Measurements from ENCODE around the gene FIGNL1. TPM values are rescaled to one million over a fixed set of nuclear protein-coding genes. Genes with fewer than 3 reads are reported as not detected.

FIGNL1 gene
- total RNA-seq, 1 experiment from 2014 or later, result 14.5 TPM

DNA sequence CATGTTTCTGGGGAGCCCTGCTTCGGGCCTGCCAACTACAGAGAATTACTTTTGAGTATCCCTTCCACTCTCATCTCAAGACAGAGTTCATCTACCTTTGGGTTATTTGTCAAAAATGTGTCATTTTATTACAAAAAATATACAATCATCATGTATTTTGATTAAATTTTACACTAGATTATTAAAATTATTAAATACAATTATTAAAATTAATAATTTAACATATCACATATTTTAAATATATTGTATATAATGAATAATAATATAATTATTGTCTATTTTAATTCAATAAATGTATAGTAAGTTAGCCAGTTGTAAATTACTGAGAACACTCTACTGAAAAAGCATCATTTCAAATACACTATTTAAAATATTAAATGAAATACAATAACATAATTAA lies 50.9 kb downstream of the FIGNL1 start:
- Mint-ChIP-seq H3K27ac (ENCODE audit: low read depth, unreplicated experiment) (no peak overlapping the region), H3K36me3 (ENCODE audit: insufficient read depth, unreplicated experiment) (no peaks in the 10 kb centered on the region), H3K4me3 (ENCODE audit: unreplicated experiment) (no peak overlapping the region), H3K4me1 (ENCODE audit: insufficient read depth, unreplicated experiment) (no peaks in the 10 kb centered on the region), H3K27me3 (ENCODE audit: insufficient read depth, unreplicated experiment) (peaks cover 88% of the 10 kb centered on the region), H3K9me3 (ENCODE audit: unreplicated experiment) (no peaks in the 10 kb centered on the region)
- TF ChIP-seq, protein P1, sequence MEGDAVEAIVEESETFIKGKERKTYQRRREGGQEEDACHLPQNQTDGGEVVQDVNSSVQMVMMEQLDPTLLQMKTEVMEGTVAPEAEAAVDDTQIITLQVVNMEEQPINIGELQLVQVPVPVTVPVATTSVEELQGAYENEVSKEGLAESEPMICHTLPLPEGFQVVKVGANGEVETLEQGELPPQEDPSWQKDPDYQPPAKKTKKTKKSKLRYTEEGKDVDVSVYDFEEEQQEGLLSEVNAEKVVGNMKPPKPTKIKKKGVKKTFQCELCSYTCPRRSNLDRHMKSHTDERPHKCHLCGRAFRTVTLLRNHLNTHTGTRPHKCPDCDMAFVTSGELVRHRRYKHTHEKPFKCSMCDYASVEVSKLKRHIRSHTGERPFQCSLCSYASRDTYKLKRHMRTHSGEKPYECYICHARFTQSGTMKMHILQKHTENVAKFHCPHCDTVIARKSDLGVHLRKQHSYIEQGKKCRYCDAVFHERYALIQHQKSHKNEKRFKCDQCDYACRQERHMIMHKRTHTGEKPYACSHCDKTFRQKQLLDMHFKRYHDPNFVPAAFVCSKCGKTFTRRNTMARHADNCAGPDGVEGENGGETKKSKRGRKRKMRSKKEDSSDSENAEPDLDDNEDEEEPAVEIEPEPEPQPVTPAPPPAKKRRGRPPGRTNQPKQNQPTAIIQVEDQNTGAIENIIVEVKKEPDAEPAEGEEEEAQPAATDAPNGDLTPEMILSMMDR (IDR thresholded peaks at IDR 0.05; ENCODE audit: unreplicated experiment), result no peak
- intact Hi-C loops (cut with micrococcal nuclease), result no loop called here
- POLR2A ChIA-PET, result no interaction called here
- DNase-seq (ENCODE audit: unreplicated experiment), result no peak
- CTCF ChIA-PET, result interaction anchor here (1.0 to 3.2 kb wide), 2 partner anchors 19 to 213 kb away, joined by 3 to 12 read pairs; no protein-coding TSS in a partner anchor
- BruUV-seq (replicated peaks), result no TSS peak

DNA sequence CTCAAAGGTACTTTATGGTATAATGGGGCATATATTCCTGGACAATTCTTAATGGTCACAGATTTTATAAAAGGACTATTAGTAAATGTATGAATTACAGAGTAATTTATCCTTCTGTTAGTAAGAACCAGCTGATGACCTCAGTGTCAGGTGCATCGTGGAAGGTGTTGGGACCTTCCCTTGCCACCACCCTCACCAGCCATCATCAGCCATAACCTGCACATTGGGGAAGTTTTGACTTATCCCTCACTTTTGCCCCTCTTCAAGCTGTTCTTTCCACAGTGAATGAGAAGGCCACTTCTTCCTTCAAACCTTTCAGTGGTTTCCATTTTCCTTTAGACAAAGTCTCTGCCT lies 52.2 kb downstream of the FIGNL1 start:
- no peak overlapping the region for H3K27ac Mint-ChIP-seq (ENCODE audit: low read depth, unreplicated experiment)
- intact Hi-C loops (cut with micrococcal nuclease), result no loop called here
- no TSS peak for BruUV-seq (replicated peaks)
- TF ChIP-seq, protein P1 (IDR thresholded peaks at IDR 0.05; ENCODE audit: unreplicated experiment), result no peak
- ChIA-PET POLR2A (no interaction called here), CTCF (interaction anchor here (0.7 kb wide), 1 partner anchor 147 kb away, joined by 3 read pairs; no protein-coding TSS in a partner anchor)
- no peaks in the 10 kb centered on the region for H3K9me3 Mint-ChIP-seq (ENCODE audit: unreplicated experiment)
- no peaks in the 10 kb centered on the region for H3K36me3 Mint-ChIP-seq (ENCODE audit: insufficient read depth, unreplicated experiment)
- no peak for DNase-seq (ENCODE audit: unreplicated experiment)
- peaks cover 88% of the 10 kb centered on the region for H3K27me3 Mint-ChIP-seq (ENCODE audit: insufficient read depth, unreplicated experiment)
- no peak overlapping the region for H3K4me3 Mint-ChIP-seq (ENCODE audit: unreplicated experiment)
- no peaks in the 10 kb centered on the region for H3K4me1 Mint-ChIP-seq (ENCODE audit: insufficient read depth, unreplicated experiment)

- BruUV-seq (replicated peaks), result no TSS peak
- Mint-ChIP-seq H3K4me1 (ENCODE audit: insufficient read depth, unreplicated experiment) (no peaks in the 10 kb centered on the region), H3K9me3 (ENCODE audit: unreplicated experiment) (no peaks in the 10 kb centered on the region), H3K27ac (ENCODE audit: low read depth, unreplicated experiment) (no peak overlapping the region), H3K27me3 (ENCODE audit: insufficient read depth, unreplicated experiment) (peaks cover 88% of the 10 kb centered on the region), H3K36me3 (ENCODE audit: insufficient read depth, unreplicated experiment) (no peaks in the 10 kb centered on the region), H3K4me3 (ENCODE audit: unreplicated experiment) (no peak overlapping the region)
- TF ChIP-seq, protein P1 (IDR thresholded peaks at IDR 0.05; ENCODE audit: unreplicated experiment), result no peak
- intact Hi-C loops (cut with micrococcal nuclease), result no loop called here
- POLR2A ChIA-PET, result no interaction called here
- CTCF ChIA-PET, result interaction anchor here (0.6 kb wide), 2 partner anchors 146 to 408 kb away, joined by 3 read pairs; no protein-coding TSS in a partner anchor
- no peak for DNase-seq (ENCODE audit: unreplicated experiment)
These were observed 52.7 kb downstream of the FIGNL1 start for GRCh38 chr7:50397320-50397970.

DNA sequence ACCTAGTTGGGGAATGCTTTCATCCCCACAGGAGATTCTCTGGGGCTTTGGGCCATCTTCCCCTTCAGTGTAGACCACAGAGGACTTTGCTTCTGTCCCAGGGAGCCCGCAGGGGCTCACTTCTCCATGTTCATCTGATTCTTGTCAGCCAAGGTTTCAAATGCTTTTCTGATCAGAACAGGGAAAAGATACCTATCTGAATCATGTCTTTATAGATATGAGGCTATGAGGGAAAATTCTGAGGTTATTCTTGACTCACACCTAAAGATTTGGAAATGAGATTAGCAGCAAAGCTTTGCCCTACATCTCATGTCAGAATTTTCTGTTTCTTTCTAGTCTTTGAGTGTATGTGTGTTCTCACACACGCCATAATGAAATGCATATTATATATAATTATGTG lies 53.3 kb downstream of the FIGNL1 start:
- Mint-ChIP-seq H3K9me3 (ENCODE audit: unreplicated experiment) (no peaks in the 10 kb centered on the region), H3K4me1 (ENCODE audit: insufficient read depth, unreplicated experiment) (no peaks in the 10 kb centered on the region), H3K4me3 (ENCODE audit: unreplicated experiment) (no peak overlapping the region), H3K36me3 (ENCODE audit: insufficient read depth, unreplicated experiment) (no peaks in the 10 kb centered on the region), H3K27ac (ENCODE audit: low read depth, unreplicated experiment) (no peak overlapping the region), H3K27me3 (ENCODE audit: insufficient read depth, unreplicated experiment) (peaks cover 88% of the 10 kb centered on the region)
- POLR2A ChIA-PET, result no interaction called here
- CTCF ChIA-PET, result interaction anchor here (0.6 kb wide), 1 partner anchor 145 kb away, joined by 3 read pairs; no protein-coding TSS in a partner anchor
- TF ChIP-seq, protein P1 (IDR thresholded peaks at IDR 0.05; ENCODE audit: unreplicated experiment), result no peak
- intact Hi-C loops (cut with micrococcal nuclease), result no loop called here
- DNase-seq (ENCODE audit: unreplicated experiment), result no peak
- BruUV-seq (replicated peaks), result no TSS peak

Measured in MCF 10A (cell line).